ENCODE data around the gene SLC25A25. TPM values are rescaled to one million over a fixed set of nuclear protein-coding genes. Genes with fewer than 3 reads are reported as not detected.

The SLC25A25 gene
- total RNA-seq, 1 experiment from 2014 or later = 10.7 TPM

DNA sequence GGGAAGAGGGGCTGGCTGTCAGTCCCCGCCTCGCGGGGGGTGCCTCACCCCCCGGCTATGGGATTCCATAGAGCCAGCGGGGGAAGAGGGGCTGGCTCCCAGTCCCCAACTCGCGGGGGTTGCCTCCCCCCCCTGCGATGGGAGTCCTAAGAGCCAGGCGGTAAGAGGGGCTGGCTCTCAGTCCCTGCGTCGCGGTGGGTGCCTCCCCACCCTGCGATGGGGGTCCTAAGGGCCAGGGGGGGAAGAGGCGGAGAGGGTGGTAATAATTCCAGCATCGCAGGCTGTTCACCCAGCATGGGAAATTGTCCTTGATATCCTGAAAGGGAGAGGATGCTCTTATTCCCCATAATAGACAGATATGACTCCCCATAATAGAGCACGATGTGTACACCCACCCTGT lies 71.6 kb downstream of the SLC25A25 start:
- POLR2A ChIA-PET = no interaction called here
- in situ Hi-C loops (cut with HindIII; ENCODE audit: low pct_unique_long_range_greater_than_20kb, low sequenced_read_pairs) (no loop called here), intact Hi-C loops (cut with micrococcal nuclease; ENCODE audit: unreplicated experiment) (no loop called here)
- Histone ChIP-seq H3K27ac (ENCODE audit: low read length) (no peak overlapping the region), H3K27me3 (ENCODE audit: control insufficient read depth, insufficient read depth, low read length) (no peaks in the 10 kb centered on the region), H3K4me3 (ENCODE audit: low read depth in 2 of 2, low read length in 2 of 2) (no peak overlapping the region), H3K36me3 (ENCODE audit: control insufficient read depth, insufficient read depth, low read length) (no peaks in the 10 kb centered on the region), H3K9me3 (ENCODE audit: control insufficient read depth, insufficient read depth, low read depth, low read length) (no peaks in the 10 kb centered on the region), H3K4me1 (ENCODE audit: control insufficient read depth, insufficient read depth, low read length) (no peaks in the 10 kb centered on the region)
- ATAC-seq = no peak
- BruUV-seq (replicated peaks) = no TSS peak
- TF ChIP-seq, protein P1, sequence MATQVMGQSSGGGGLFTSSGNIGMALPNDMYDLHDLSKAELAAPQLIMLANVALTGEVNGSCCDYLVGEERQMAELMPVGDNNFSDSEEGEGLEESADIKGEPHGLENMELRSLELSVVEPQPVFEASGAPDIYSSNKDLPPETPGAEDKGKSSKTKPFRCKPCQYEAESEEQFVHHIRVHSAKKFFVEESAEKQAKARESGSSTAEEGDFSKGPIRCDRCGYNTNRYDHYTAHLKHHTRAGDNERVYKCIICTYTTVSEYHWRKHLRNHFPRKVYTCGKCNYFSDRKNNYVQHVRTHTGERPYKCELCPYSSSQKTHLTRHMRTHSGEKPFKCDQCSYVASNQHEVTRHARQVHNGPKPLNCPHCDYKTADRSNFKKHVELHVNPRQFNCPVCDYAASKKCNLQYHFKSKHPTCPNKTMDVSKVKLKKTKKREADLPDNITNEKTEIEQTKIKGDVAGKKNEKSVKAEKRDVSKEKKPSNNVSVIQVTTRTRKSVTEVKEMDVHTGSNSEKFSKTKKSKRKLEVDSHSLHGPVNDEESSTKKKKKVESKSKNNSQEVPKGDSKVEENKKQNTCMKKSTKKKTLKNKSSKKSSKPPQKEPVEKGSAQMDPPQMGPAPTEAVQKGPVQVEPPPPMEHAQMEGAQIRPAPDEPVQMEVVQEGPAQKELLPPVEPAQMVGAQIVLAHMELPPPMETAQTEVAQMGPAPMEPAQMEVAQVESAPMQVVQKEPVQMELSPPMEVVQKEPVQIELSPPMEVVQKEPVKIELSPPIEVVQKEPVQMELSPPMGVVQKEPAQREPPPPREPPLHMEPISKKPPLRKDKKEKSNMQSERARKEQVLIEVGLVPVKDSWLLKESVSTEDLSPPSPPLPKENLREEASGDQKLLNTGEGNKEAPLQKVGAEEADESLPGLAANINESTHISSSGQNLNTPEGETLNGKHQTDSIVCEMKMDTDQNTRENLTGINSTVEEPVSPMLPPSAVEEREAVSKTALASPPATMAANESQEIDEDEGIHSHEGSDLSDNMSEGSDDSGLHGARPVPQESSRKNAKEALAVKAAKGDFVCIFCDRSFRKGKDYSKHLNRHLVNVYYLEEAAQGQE (IDR thresholded peaks at IDR 0.05; ENCODE audit: insufficient read depth in 1 of 2, low read depth in 2 of 2, low read length in 1 of 2) = no peak
- CTCF ChIA-PET = no interaction called here
- no peak for DNase-seq (ENCODE audit: low read depth, low spot score)

DNA sequence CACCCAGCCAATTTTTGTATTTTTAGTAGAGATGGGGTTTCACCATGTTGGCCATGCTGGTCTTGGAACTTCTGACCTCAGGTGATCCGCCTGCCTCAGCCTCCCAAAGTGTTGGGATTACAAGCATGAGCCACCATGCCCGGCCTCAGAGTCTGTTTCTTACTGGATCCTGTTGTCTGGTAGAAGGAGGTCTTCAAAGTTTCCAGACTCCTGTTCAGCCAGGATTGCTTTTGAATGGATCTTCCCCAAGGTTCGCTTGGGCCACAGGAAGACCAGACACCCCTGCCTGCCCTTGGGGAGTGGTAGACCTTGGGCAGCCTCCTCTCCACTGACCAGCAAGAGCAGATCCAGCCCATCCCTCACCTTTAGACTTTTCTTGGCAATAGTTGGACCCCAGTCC lies 73.6 kb downstream of the SLC25A25 start:
- DNase-seq (ENCODE audit: low read depth, low spot score) = no peak
- TF ChIP-seq, protein P1 (IDR thresholded peaks at IDR 0.05; ENCODE audit: insufficient read depth in 1 of 2, low read depth in 2 of 2, low read length in 1 of 2) = no peak
- no peak for TF ChIP-seq POLR2AphosphoS5 (IDR thresholded peaks at IDR 0.05; ENCODE audit: low read depth, low read length)
- TF ChIP-seq, protein P2, sequence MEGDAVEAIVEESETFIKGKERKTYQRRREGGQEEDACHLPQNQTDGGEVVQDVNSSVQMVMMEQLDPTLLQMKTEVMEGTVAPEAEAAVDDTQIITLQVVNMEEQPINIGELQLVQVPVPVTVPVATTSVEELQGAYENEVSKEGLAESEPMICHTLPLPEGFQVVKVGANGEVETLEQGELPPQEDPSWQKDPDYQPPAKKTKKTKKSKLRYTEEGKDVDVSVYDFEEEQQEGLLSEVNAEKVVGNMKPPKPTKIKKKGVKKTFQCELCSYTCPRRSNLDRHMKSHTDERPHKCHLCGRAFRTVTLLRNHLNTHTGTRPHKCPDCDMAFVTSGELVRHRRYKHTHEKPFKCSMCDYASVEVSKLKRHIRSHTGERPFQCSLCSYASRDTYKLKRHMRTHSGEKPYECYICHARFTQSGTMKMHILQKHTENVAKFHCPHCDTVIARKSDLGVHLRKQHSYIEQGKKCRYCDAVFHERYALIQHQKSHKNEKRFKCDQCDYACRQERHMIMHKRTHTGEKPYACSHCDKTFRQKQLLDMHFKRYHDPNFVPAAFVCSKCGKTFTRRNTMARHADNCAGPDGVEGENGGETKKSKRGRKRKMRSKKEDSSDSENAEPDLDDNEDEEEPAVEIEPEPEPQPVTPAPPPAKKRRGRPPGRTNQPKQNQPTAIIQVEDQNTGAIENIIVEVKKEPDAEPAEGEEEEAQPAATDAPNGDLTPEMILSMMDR (IDR thresholded peaks at IDR 0.05) = no peak
- TF ChIP-seq TCF7L2 (IDR thresholded peaks at IDR 0.05; ENCODE audit: low read depth, low read length) = no peak
- no peak for TF ChIP-seq SIN3A (IDR thresholded peaks at IDR 0.05; ENCODE audit: borderline replicate concordance, insufficient read depth, low read depth, low read length)
- POLR2A ChIA-PET = no interaction called here
- intact Hi-C loops (cut with micrococcal nuclease; ENCODE audit: unreplicated experiment) (no loop called here), in situ Hi-C loops (cut with HindIII; ENCODE audit: low pct_unique_long_range_greater_than_20kb, low sequenced_read_pairs) (no loop called here)
- Histone ChIP-seq H3K4me1 (ENCODE audit: control insufficient read depth, insufficient read depth, low read length) (no peaks in the 10 kb centered on the region), H3K27ac (ENCODE audit: low read length) (no peak overlapping the region), H3K4me3 (ENCODE audit: low read depth in 2 of 2, low read length in 2 of 2) (no peak overlapping the region), H3K36me3 (ENCODE audit: control insufficient read depth, insufficient read depth, low read length) (no peaks in the 10 kb centered on the region), H3K9me3 (ENCODE audit: control insufficient read depth, insufficient read depth, low read depth, low read length) (no peaks in the 10 kb centered on the region), H3K27me3 (ENCODE audit: control insufficient read depth, insufficient read depth, low read length) (no peaks in the 10 kb centered on the region)
- ATAC-seq = no peak
- no TSS peak for BruUV-seq (replicated peaks)
- CTCF ChIA-PET = no interaction called here
